NCI-H146 (cell line): ENCODE data around the gene RBPMS2.

Source experiments
- DNase-seq: peaks from one replicate; lab custom pipeline; 2025; lab: John Stamatoyannopoulos, UW

Gene RBPMS2

GRCh38 chr15:64782751-64783150, 7.4 kb upstream of the RBPMS2 start:
- DNase-seq: no peak

GRCh38 chr15:64781299-64781698, 5.9 kb upstream of the RBPMS2 start:
- no peak for DNase-seq

- DNase-seq: no peak
Observed at GRCh38 chr15:64780600-64781156, 5.3 kb upstream of the RBPMS2 start.

- no peak for DNase-seq
Observed at GRCh38 chr15:64779630-64780029, 4.2 kb upstream of the RBPMS2 start.

GRCh38 chr15:64779024-64779423, 3.6 kb upstream of the RBPMS2 start:
- no peak for DNase-seq

GRCh38 chr15:64776402-64776786, 1.0 kb upstream of the RBPMS2 start:
- DNase-seq: no peak

GRCh38 chr15:64774629-64775493, 528 bp downstream of the RBPMS2 start:
- DNase-seq: peak; percentile 4

- DNase-seq: no peak
Observed at GRCh38 chr15:64774037-64774628, 1.3 kb downstream of the RBPMS2 start.

- no peak for DNase-seq
Observed at GRCh38 chr15:64773606-64774005, 1.8 kb downstream of the RBPMS2 start.

GRCh38 chr15:64772964-64773363, 2.4 kb downstream of the RBPMS2 start:
- DNase-seq: no peak

- DNase-seq: no peak
Observed at GRCh38 chr15:64772488-64772887, 2.9 kb downstream of the RBPMS2 start.

GRCh38 chr15:64770626-64771025, 4.8 kb downstream of the RBPMS2 start:
- no peak for DNase-seq

GRCh38 chr15:64767203-64767602, 8.2 kb downstream of the RBPMS2 start:
- DNase-seq: no peak

GRCh38 chr15:64766058-64766457, 9.3 kb downstream of the RBPMS2 start:
- no peak for DNase-seq

GRCh38 chr15:64763874-64764273, 11.5 kb downstream of the RBPMS2 start:
- no peak for DNase-seq

- DNase-seq: no peak
Observed at GRCh38 chr15:64763462-64763861, 11.9 kb downstream of the RBPMS2 start.

- DNase-seq: no peak
Observed at GRCh38 chr15:64763021-64763420, 12.4 kb downstream of the RBPMS2 start.

GRCh38 chr15:64762546-64762945, 12.8 kb downstream of the RBPMS2 start:
- DNase-seq: no peak

- DNase-seq: no peak
Observed at GRCh38 chr15:64761156-64761555, 14.2 kb downstream of the RBPMS2 start.

GRCh38 chr15:64760056-64760455, 15.3 kb downstream of the RBPMS2 start:
- no peak for DNase-seq

- no peak for DNase-seq
Observed at GRCh38 chr15:64755427-64755940, 19.9 kb downstream of the RBPMS2 start.

- DNase-seq: no peak
Observed at GRCh38 chr15:64754663-64755426, 20.5 kb downstream of the RBPMS2 start.
